SIG-M5 (cell line): ENCODE data around the gene HPS4.
A peak's percentile ranks its signal among the peaks of the same experiment; 100 is the strongest.
"Not testable (repeated sequence)": the region's sequence is repeated elsewhere in the genome, so short reads cannot be mapped to it uniquely, and the experiment has no call there.

Experiments used
- DNase-seq: peaks from one replicate; lab custom pipeline; 2025; lab: John Stamatoyannopoulos, UW

The HPS4 gene

DNA sequence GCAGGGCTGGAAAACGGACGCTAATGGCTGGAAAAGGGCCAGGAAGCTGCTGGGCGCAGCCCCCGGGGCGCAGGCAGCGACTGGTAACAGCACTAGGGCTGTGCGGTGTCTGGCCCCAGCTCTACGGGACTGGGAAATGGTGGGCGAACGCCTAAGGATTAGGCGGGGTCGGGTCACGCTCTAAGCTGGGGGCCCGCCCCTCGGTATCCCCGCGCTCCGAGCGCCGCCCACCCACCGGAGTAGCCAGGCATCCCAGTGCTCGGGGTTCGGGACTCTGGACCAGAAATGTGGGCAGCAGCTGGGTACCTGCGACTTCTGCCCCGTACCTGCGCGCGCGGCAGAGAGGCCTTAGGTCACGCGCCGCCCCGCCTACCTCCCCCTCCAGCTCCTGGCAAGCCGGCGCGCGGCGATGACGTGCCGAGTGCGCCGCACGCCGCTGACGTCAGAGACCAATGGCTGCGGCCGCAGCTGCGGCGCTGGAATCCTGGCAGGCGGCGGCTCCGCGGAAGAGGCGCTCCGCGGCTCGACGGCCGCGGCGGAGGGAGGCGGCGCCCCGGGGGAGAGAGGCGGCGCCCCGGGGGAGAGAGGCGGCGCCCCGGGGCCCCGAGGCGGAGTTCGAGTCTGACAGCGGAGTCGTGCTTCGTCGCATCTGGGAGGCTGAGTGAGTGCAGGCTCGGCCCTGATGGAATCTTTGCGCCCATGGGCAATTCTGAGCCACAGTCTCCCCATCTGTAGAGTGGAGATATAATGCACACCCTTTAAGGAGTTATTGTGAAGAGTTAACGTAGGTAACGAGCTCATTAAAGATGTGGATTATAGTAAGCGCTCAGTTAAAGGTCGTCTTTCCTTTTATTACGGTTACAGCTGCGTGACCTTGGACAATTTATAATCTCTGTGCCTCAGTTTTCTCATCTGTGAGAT lies at the start of gene HPS4, which contains the start of gene SRRD:
TSS of gene HPS4 (minus strand) at position 345 of the 921 bp plus-strand sequence. CDS start 2,021 bp downstream, outside the sequence.
TSS of gene SRRD (plus strand) at position 439 of the 921 bp plus-strand sequence. CDS start at position 453, 14 bp downstream.
- DNase-seq = no peak

GRCh38 chr22:26529345-26529744 lies 45.8 kb upstream of the HPS4 start:
- DNase-seq = no peak

GRCh38 chr22:26528518-26528917 lies 44.9 kb upstream of the HPS4 start:
- not testable (repeated sequence) for DNase-seq

- no peak for DNase-seq
Observed at GRCh38 chr22:26527574-26528465, 44.2 kb upstream of the HPS4 start.

GRCh38 chr22:26527167-26527566 lies 43.6 kb upstream of the HPS4 start:
- no peak for DNase-seq

DNA sequence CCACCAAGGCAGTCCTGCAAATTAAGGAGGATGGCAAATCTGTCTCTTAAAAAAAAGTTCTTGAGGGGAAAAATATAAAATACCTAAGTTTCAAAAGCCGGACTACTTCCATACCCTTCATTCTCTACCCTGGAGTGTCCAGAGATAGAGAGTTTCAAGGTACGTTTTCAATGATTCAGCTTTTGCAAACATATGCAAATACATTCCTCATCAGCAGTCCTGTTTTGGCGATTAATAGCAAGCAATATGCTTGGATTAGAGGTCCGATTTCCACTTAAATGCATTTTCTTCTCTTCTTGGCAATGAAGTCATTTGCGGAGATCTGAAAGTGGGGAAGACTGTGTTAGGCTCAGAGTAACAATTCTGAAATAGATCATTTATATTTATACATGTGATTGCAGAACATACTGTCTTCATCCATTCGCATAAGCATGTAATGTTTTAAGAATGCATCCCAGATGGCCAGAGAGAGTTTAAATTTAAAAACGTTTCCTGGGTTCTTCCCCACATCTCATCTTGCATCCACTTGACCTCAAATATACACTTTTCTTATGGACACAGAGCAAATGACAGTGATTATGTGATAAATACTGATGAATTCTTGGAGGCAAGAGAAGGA lies 42.5 kb upstream of the HPS4 start:
- no peak for DNase-seq

- DNase-seq = no peak
Observed at GRCh38 chr22:26524870-26525269, 41.3 kb upstream of the HPS4 start.

- DNase-seq = no peak
Observed at GRCh38 chr22:26522592-26522991, 39.0 kb upstream of the HPS4 start.

DNA sequence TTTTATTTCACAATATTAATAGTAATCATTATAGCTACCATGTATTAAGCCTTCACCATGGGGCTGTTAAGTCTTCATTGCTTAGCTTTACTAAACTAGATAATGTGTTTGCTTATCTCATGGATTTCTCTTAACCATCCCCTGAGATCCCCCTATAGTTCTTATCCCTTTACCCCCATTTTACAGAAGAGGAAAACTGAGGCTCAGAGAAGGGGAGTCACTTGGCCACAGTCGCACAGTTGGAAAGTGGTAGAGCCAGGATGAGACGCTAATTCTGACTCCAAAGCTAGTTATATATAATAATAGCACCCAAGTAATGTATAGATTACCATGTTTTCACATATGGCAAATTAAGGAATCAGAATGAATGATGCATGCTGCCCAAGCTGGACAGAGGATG lies 38.4 kb upstream of the HPS4 start:
- DNase-seq = no peak

GRCh38 chr22:26517429-26517828 lies 33.8 kb upstream of the HPS4 start:
- no peak for DNase-seq

- no peak for DNase-seq
Observed at GRCh38 chr22:26516503-26516902, 32.9 kb upstream of the HPS4 start.

DNA sequence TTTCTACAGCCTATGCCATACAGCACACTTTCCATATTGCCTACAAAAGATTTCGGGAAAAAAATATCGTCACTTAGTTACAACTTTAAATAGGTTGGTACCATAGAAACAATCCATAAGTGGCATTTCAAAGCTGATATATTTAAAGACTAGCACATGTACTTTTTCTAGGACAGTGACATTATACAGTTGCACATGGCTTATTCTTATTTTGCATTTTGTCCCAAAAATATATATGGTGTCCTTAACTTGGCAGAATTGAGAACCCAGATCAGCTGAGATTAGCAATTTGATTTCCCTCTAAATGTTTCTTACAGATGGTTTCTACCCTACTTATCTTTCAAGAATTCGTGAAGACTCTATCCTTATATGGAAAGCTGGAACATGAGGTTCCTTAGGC lies 32.3 kb upstream of the HPS4 start:
- no peak for DNase-seq

DNA sequence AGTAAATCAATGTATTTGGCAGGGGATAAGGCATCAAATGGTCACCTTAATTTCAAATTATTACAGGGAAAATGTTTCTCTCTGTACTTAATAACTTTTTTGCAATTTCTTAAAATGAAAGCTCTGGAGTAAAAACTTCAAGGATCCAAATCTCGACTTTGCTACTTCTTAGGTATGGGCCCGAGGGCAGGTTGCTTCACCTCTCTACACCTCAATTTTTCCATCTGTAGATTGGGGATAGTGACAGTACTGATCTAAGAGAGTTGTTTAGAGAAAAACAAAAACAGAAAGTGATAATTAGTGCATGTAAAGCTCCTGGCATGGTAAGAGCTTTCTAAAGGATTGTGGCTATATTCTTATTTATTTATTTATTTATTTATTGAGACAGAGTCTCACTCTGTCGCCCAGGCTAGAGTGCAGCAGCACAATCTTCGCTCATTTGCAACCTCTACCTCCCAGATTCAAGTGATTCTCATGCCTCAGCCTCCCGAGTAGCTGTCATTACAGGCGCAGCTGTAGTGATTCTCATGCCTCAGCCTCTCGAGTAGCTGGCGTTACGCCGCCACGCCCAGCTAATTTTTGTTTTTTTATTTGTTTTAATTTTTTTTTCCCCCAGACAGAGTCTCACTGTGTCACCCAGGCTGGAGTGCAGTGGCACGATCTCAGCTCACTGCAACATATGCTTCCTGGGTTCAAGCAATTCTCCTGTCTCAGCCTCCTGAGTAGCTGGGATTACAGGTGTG lies 31.0 kb upstream of the HPS4 start:
- no peak for DNase-seq

DNA sequence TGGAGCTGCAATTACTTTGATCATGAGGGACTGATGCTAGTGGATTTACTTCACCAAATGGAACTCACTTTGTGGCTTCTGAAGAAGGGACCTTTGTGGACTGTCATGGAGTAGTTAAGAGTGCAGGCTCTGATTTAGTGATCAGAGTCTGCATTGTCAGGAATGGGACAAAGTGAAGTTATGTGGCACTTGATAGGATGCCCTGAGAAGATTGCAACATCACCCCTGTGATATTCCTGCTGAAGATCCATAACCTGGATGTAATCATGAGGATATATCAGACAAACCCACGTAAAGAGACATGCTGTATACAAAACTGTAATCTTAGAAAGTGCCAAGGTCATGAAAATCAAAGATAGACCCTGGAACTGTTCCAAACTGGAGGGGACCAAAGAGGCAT lies 30.3 kb upstream of the HPS4 start:
- no peak for DNase-seq

- DNase-seq = peak; percentile 41
Observed at GRCh38 chr22:26512149-26512793, 28.7 kb upstream of the HPS4 start, which contains the start of gene TFIP11. Gene TFIP11 (minus strand): TSS chr22:26512473. CDS start chr22:26510272, 2,201 bp downstream.

DNA sequence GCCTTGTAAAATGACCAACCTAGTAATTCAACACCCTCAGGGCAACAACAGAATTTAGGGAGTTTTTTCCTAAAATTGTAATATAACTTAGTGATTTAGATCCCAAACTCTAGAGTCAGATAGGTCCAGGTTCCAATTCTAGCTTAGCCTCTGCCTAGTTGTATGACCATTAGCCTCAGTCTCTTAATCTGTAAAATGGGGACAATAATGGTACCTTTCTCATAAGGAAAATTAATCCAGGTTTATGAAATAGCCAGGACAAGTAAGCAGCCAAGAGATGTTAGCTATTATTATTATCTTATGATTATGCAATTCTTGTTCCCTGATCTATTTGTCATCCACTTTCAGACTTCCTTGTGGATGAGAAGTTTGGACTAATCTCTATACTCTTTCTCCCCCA lies 24.6 kb upstream of the HPS4 start:
- DNase-seq = no peak

DNA sequence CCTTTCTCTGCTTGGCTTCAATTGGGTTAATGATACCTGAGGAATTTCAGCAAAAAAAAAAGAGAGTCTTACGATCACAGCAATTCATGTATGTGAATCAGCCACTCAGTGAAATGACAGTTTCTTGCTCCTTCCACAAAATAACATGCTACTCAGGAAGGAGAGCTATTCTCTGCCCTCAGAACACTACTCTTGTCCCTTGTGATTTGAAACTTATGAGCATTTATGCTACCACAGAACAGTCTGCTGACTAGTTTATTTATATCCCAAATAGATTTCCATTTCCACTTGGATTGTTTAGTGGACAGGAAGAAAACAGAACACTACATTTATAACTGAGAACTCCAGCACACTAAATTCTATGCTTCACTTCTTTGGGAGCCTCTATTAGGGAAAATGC lies 20.2 kb upstream of the HPS4 start:
- DNase-seq = no peak

DNA sequence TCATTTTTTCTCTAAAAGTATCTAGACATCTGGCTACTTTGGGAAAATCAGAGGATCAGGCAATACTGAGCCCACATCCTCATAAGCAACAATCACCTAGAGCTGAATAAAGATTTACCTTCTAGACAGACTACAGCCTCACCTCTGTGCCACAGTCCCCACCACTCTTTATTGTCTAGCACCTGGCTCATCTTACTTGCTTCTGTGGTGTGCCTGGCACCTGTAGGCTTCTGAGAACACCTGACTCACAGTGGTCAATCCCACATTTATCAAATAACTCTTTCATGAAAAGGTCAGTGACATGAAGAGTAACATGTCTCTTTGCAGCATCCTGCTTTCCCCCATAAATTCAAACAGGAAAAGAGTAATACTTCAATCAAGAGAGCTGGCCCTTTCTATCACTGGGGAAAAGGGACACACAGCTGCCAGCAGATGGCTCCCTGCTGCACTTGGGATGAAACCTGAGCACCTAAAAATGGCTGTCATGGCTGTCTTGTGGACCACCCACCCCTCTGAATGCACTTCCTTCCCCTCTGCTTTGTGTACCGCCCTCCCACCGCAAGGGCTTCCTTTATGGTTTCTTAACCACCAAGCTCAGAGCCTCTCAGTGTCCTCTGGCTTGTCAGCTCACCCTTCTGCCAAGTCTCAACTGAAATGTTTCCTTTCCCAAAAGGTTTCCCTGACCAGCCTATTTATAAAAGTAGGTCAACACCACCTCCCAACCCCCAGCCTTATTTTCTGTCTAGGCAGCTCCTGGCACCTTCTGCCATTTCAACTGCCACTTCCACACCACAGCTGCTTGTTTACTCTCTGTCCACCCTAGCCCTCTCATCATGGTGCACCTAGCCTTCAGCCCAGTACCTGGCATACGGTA lies 19.3 kb upstream of the HPS4 start:
- DNase-seq = no peak

DNA sequence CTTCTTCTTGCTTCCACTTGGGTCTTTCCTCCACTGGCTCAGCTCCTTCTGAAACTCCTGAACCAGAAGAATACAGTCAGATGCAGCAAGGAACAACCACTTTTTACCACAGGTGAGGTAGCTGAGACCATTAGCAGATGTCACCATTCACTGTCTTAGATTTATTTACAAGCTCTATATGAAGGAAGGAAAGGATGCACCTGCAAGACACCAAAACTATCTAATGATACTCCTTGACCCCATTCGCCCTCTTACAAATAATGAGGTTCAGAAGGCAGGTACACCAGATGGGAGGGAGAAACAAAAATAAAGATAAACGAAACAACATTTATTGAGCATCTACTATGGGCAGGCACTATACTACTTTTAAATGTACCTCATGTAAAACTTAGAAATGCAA lies 18.4 kb upstream of the HPS4 start:
- no peak for DNase-seq

DNA sequence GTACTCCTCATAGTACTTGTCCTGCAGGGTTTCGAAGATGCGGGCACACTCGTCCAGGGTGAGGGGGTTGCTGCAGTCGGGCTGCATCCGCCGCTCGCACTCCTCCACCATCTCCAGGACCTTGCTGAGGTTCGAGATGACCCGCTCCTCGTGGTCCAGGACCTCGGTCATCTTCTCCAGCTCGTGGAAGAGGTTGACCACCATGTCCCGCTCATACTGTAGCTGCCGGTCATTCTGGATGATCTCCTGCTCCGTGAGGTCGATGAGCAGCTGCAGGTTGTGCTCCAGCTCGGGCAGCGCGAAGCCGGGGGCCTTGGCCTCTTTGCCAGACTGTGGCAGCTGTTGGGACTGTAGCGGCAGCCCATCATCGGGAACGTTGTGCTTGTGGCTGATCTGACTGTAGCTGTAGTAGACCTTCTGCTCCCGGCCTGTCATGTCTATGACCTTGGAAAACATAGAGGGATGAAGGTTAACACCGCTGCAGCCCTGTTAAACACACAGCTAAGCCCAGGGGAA lies 15.7 kb upstream of the HPS4 start:
- no peak for DNase-seq
